GM12878 (cell line): ENCODE results near the gene SREK1. TPM values are rescaled to one million over a fixed set of nuclear protein-coding genes. Genes with fewer than 3 reads are reported as not detected.

Experiments
- ATAC-seq: fragments of 200-7000 bp; cut with Tn5 transposase; 3 replicates; pipeline ENCODE4 v1.9.1; 2020; ENCODE audit warnings: mild to moderate bottlenecking, moderate library complexity
- BruUV-seq: library from RNA; stranded (reverse); fragments of 400-500 nt; replicated peaks from 2 replicates; lab custom pipeline; 2021; lab: Mats Ljungman, UMichigan
- CTCF ChIA-PET: fragments of 300-600 bp; sonication (Branson Sonifier 250); formaldehyde crosslinking; extraction: SDS; loops from one replicate; lab custom pipeline; 2021; ENCODE audit warnings: inconsistent platforms; lab: Yijun Ruan, JAX
- POLR2A ChIA-PET: fragments of 350-600 bp; formaldehyde crosslinking; extraction: SDS; loops from one replicate; lab custom pipeline; 2021; ENCODE audit warnings: inconsistent platforms; lab: Charles Lee
- RAD21 ChIA-PET: fragments of 300-600 bp; sonication (Branson Sonifier 250); formaldehyde crosslinking; loops from one replicate; lab custom pipeline; 2023; ENCODE audit warnings: antibody characterized with exemption; ENCODE audit not compliant: unreplicated experiment; lab: Charles Lee
- SMC1A ChIA-PET: fragments of 300-600 bp; sonication (Branson Sonifier 250); formaldehyde crosslinking; loops from one replicate; lab custom pipeline; 2023; ENCODE audit not compliant: unreplicated experiment, uncharacterized antibody; lab: Charles Lee
- DNase-seq: peaks from one replicate; pipeline ENCODE4 v3.0.0-alpha.2; 2011; ENCODE audit warnings: low read depth, low spot score
- FAIRE-seq: peaks from 3 replicates; lab custom pipeline; 2011; peaks lifted over from hg19 to GRCh38; lab: Jason Lieb, UNC
- H2AFZ ChIP-seq: 2 replicates; pipeline ENCODE4 v1.6.0; 2011; ENCODE audit warnings: low read depth, low read length, control low read depth; ENCODE audit not compliant: control insufficient read depth
- H3K27ac ChIP-seq: 2 replicates; pipeline ENCODE4 v1.5.1; 2011; ENCODE audit warnings: control low read depth; ENCODE audit not compliant: control insufficient read depth, insufficient read depth
- H3K27me3 ChIP-seq, 2 experiments: replicated peaks in 1 of 2; 2 replicates each; pipeline versions ENCODE4 v1.6.0 to v1.6.1; 2011; ENCODE audit warnings: low read length in 1 of 2; ENCODE audit not compliant: control insufficient read depth in 2 of 2, insufficient read depth in 2 of 2
- H3K36me3 ChIP-seq, 2 experiments: 2 replicates each; pipeline ENCODE4 v1.5.1; 2011; ENCODE audit warnings: low read length in 1 of 2; ENCODE audit not compliant: control insufficient read depth in 2 of 2, insufficient read depth in 2 of 2
- H3K4me1 ChIP-seq: 2 replicates; pipeline ENCODE4 v1.6.1; 2011; ENCODE audit warnings: mild to moderate bottlenecking, low read length, moderate library complexity, mixed read lengths; ENCODE audit not compliant: control insufficient read depth, insufficient read depth
- H3K4me2 ChIP-seq: 2 replicates; pipeline ENCODE4 v1.6.0; 2011; ENCODE audit warnings: control low read depth; ENCODE audit not compliant: control insufficient read depth, insufficient read depth
- H3K4me3 ChIP-seq: fragments of 200-600 bp; sonication (generic); 2 replicates; pipeline ENCODE4 v1.5.1; 2016
- H3K79me2 ChIP-seq: 2 replicates; pipeline ENCODE4 v1.6.0; 2011; ENCODE audit warnings: low read length; ENCODE audit not compliant: control insufficient read depth, insufficient read depth
- H3K9ac ChIP-seq: 2 replicates; pipeline ENCODE4 v1.8.0; 2011; ENCODE audit warnings: low read length, control low read depth, mixed read lengths; ENCODE audit not compliant: control insufficient read depth, insufficient read depth
- H3K9me3 ChIP-seq: replicated peaks from 3 replicates; pipeline ENCODE4 v1.5.1; 2011; ENCODE audit warnings: mild to moderate bottlenecking, low read length; ENCODE audit not compliant: control insufficient read depth, insufficient read depth
- H4K20me1 ChIP-seq: 2 replicates; pipeline ENCODE4 v1.6.0; 2011; ENCODE audit not compliant: control insufficient read depth, insufficient read depth
- BRCA1 ChIP-seq: IDR thresholded peaks from 2 replicates; pipeline ENCODE4 v1.6.1; 2011; ENCODE audit warnings: low read depth, low read length, improper control_type of control experiment
- IKZF2 ChIP-seq, 2 experiments: fragments of 450-650 bp; IDR thresholded peaks; 2 replicates each; pipeline ENCODE4 v1.6.1; 2017; ENCODE audit warnings: mild to moderate bottlenecking in 2 of 2, moderate library complexity in 2 of 2
- WRNIP1 ChIP-seq: IDR thresholded peaks from 2 replicates; pipeline ENCODE4 v1.6.1; 2011; ENCODE audit warnings: low read depth, low read length, improper control_type of control experiment, borderline replicate concordance
- WGBS: methylation state at CpG from one replicate; pipeline ENCODE4 v1.1.6; 2016; ENCODE audit warnings: low lambda C conversion rate; ENCODE audit not compliant: insufficient replicate concordance, insufficient coverage; ENCODE audit errors: missing lambda C conversion rate; 5-methylcytosine and 5-hydroxymethylcytosine counted together
- in situ Hi-C: fragments of 300-500 bp; cut with MboI; formaldehyde crosslinking; loops from 9 replicates; pipeline ENCODE4 v1.14.3; 2018; ENCODE audit warnings: mixed read lengths
- intact Hi-C: fragments of 100-400 bp; cut with micrococcal nuclease; formaldehyde crosslinking; loops from one replicate; pipeline ENCODE4 v1.14.2; 2022; ENCODE audit not compliant: unreplicated experiment
- polyA plus RNA-seq, 11 experiments: library from polyadenylated mRNA; depleted of rRNA in 4 of 11; unstranded in 6 of 11; stranded (reverse) in 5 of 11; fragments of >200 nt; fragmentation: Nextera tagmentation in 4 of 11; fragmentation: Illumina TruSeq in 1 of 11; extraction: Ambion mirVana in 4 of 11; extraction: Trizol in 1 of 11; gene quantifications; 1 replicate in 1 of 11; 2 replicates in 10 of 11; pipeline versions ENCODE4 v1.2.1 to v1.2.3, GENCODE V29; 2011 to 2016; ENCODE audit warnings: inconsistent platforms in 2 of 11, missing spikeins in 2 of 11, low read depth in 1 of 11
- total RNA-seq, 4 experiments: library from RNA; depleted of rRNA in 3 of 4; stranded (reverse); fragments of >200 nt in 3 of 4; fragmentation: Illumina TruSeq in 1 of 4; extraction: Trizol in 1 of 4; gene quantifications; 2 replicates each; pipeline versions ENCODE4 v1.2.1 to v1.2.3, GENCODE V29; 2013 to 2021

Gene SREK1
- total and polyA plus RNA-seq, 10 of the 15 experiments (the other 5 are each of a cell fraction or from before 2014, with no cell fraction given) = 30.7 to 100 (median 61.5) TPM

- intact Hi-C loops (no loop called here), in situ Hi-C loops (no loop called here)
- ATAC-seq = no peak
- H3K4me1 ChIP-seq = no peaks in the 10 kb centered on the region
- H3K9ac ChIP-seq = no peak overlapping the region
- 42% methylated on average over 4 of the region's 4 CpGs for WGBS
- ChIA-PET SMC1A (interaction anchor here (0.7 to 1.5 kb wide), 2 partner anchors 9 to 309 kb away, joined by 3 to 4 read pairs; no protein-coding TSS in a partner anchor), CTCF (no interaction called here), POLR2A (interaction anchor here (0.7 kb wide), 1 partner anchor 563 kb away, joined by 4 read pairs; no protein-coding TSS in a partner anchor), RAD21 (no interaction called here)
- no peaks in the 10 kb centered on the region for H3K36me3 ChIP-seq
- no peak overlapping the region for H3K27ac ChIP-seq
- H4K20me1 ChIP-seq = no peaks in the 10 kb centered on the region
- no peak overlapping the region for H3K4me2 ChIP-seq
- H3K79me2 ChIP-seq = no peaks in the 10 kb centered on the region
- H3K9me3 ChIP-seq = no peaks in the 10 kb centered on the region; the same call in 2 of the 3 replicates
- TF ChIP-seq IKZF2 (IDR thresholded peaks at IDR 0.05) = no peak
- no peak for TF ChIP-seq BRCA1
- DNase-seq = no peak
- H2AFZ ChIP-seq = no peak overlapping the region
- no peaks in the 10 kb centered on the region for H3K27me3 ChIP-seq
- no peak for FAIRE-seq
- BruUV-seq = no TSS peak
- no peak overlapping the region for H3K4me3 ChIP-seq
These were observed 15.0 kb upstream of the SREK1 start for GRCh38 chr5:66129144-66129543.

- H3K4me1 ChIP-seq = no peaks in the 10 kb centered on the region
- H3K4me3 ChIP-seq = no peak overlapping the region
- no peaks in the 10 kb centered on the region for H4K20me1 ChIP-seq
- H3K27ac ChIP-seq = no peak overlapping the region
- POLR2A ChIA-PET = no interaction called here
- CTCF ChIA-PET = interaction anchor here (0.9 to 1.1 kb wide), 2 partner anchors 41 to 370 kb away, joined by 3 read pairs; no protein-coding TSS in a partner anchor
- H3K9ac ChIP-seq = no peak overlapping the region
- FAIRE-seq (no peak), ATAC-seq (no peak), DNase-seq (no peak)
- H3K79me2 ChIP-seq = no peaks in the 10 kb centered on the region
- no peaks in the 10 kb centered on the region; the same call in 2 of the 3 replicates for H3K9me3 ChIP-seq
- H3K4me2 ChIP-seq = no peak overlapping the region
- no peaks in the 10 kb centered on the region for H3K36me3 ChIP-seq
- TF ChIP-seq WRNIP1 = no peak
- WGBS = 100% methylated on average over 1 of the region's 1 CpG
- SMC1A ChIA-PET = interaction anchor here (0.7 to 1.3 kb wide), 3 partner anchors 11 to 83 kb away, joined by 3 to 4 read pairs (median 3); no protein-coding TSS in a partner anchor
- no peaks in the 10 kb centered on the region for H3K27me3 ChIP-seq
- intact Hi-C loops = no loop called here
- in situ Hi-C loops = no loop called here
- RAD21 ChIA-PET = no interaction called here
- H2AFZ ChIP-seq = no peak overlapping the region
- BruUV-seq = no TSS peak
These were observed 13.6 kb upstream of the SREK1 start for GRCh38 chr5:66130493-66130892.
